Stimulated activated CD8-positive, alpha-beta memory T cell treated with anti-CD3 and anti-CD28 coated beads, Interleukin-7, amount 100 ng/mL, for 1 hour (primary cell): ENCODE measurements around the gene GPATCH8.
"Not testable (repeated sequence)": the region's sequence is repeated elsewhere in the genome, so short reads cannot be mapped to it uniquely, and the experiment has no call there.

Experiments used
- DNase-seq, 2 donors: peaks; one replicate each; pipeline ENCODE4 v3.0.0-alpha.2; 2020; ENCODE audit warnings: low read depth in 2 of 2

Gene GPATCH8

GRCh38 chr17:44527102-44527501, 23.9 kb upstream of the GPATCH8 start:
- no peak for DNase-seq

GRCh38 chr17:44523672-44523972, 20.4 kb upstream of the GPATCH8 start:
- DNase-seq = no peak

DNA sequence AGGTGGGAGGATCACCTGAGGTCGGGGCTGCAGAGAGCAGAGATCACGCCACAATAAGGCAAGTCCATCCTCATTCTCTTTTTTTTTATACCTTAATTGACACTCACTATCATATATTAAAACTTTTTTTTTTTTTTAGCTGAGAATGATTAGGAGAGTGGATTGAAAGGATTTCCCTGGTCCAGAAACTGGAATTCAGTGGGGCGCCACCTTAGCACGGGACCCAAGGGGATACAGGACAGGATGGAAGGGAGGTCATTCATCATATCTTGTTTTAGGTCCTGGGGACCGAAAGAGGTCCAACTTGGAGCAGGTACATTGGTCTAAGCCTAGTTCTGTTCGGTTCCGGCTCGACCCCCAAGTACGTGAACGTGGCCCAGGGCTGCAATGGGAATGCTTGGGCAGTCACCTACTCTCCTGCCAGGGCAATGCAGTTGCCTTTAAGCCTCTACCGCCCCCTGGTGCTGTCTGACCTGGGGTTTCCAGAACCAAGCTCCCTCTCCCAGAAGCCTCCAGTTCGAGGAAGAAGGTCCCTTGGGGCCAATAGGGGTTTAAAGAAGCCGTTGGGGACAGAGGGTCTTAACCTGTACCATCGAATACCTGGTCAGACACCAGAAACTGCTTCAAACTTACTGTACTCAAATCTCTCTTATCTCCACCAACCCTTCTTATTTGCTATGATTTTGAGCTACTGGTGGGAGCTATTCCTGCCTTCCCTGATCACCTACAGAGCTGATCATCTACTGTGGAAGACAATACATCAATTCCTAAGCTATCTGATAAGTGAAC, 19.9 kb upstream of the GPATCH8 start:
- DNase-seq = peak; percentile 7 to 27

- no peak for DNase-seq
Observed at GRCh38 chr17:44518032-44518431, 14.8 kb upstream of the GPATCH8 start.

- not testable (repeated sequence) for DNase-seq
Observed at GRCh38 chr17:44511241-44512134, 8.3 kb upstream of the GPATCH8 start.

- not testable (repeated sequence) for DNase-seq
Observed at GRCh38 chr17:44506939-44507604, 3.9 kb upstream of the GPATCH8 start.

GRCh38 chr17:44502598-44503146, 534 bp downstream of the GPATCH8 start:
- DNase-seq = peak in 1 of 2 donors; percentile 4

DNA sequence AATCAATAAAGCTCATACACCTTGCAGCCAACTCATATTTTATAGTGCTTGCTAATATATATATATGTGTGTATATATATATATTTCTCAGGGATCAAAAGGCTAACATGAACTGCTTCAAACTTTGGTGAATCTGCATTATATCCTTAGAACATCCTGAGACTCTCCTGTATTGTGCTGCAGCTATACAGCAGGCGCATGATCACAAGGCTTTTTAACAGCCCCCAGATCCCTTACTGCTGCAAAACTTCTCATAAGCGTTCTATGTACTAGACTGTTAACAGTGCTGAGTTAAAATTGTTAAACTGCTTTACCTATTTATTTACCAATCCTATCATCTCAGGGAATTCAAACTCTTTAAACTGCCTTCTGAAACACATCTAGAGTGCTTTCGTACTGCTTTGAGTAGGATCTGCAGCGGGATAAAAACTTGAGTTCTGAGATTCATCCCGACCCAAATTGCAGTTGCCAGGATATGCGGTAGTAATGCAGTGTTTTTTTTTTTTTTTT, 1.3 kb downstream of the GPATCH8 start:
- DNase-seq = no peak

DNA sequence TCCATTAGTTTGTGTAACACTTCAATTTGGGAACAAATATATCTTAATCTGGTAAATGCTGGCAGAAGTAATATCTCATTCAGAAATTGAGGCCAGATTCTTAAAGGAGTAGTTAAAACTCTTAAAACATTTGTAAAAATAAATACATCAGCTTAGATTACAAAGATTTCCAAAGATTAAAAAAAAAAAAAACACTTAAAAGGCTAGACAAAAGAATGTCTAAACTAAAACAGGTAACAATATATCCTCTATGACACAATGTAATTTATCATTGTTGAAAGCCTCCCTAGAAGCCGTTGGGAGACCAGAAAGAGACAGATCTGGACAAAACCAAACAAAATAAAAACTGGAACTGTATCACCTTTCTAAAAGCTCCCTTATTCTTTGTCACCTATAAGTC, 3.5 kb downstream of the GPATCH8 start:
- no peak for DNase-seq

DNA sequence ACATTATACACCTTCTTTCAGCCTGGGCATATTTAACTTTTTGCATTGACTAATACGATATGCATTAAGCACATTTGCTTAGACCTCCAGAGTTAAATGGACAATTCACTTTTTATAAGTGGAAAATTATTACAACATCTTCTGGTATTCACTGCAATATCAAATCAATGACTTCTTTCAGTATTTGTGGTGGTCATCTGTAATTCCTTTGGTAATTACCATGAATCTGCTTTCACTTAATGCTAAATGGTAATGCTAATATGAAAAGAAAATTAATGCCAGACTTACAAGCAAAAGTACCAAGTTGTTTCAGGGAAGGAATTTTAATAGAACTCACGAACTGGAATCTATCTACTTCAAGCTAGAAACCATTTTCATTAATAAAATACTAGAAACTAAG, 6.4 kb downstream of the GPATCH8 start:
- no peak for DNase-seq

DNA sequence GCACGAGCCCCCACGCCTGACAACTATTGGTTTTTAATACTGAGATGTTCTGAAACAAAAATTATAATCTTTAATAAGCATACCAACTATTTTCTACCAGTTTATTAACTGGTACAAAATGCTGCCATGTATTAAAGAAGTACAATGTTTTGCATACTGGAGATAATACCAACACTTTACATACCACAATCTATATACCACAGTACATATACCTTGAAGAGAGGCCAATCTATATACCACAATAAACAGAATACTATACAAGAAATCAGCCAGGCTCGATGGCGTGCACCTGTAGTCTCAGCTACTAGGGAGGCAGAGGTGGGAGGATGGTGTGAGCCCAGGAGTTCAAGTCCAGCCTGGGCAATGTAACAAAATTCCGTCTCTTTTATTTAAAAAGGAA, 9.9 kb downstream of the GPATCH8 start:
- no peak for DNase-seq

DNA sequence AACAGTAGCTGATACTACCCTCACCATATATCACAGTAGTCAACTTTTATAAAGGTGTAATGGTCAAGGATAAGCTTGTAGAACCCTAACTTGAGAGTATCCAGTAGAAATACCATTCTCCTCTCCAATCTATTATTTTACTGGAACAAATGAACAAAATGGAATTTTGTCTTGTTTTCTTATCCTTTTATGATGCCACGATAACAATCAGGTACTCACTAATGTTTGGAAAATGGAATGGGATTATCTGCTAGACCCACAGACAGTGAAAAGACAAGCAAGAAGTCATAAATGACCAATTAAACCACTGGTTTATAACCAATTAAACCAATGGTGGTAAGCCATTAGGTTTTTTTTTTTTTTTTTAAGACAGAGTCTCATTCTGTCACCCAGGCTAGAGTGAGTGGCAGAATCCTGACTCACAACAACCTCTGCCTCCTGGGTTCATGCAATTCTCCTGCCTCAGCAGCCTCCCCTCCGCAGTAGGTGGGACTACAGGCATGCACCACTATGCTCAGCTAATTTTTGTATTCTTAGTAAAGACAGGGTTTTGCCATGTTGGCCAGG, 10.4 kb downstream of the GPATCH8 start:
- DNase-seq = no peak

DNA sequence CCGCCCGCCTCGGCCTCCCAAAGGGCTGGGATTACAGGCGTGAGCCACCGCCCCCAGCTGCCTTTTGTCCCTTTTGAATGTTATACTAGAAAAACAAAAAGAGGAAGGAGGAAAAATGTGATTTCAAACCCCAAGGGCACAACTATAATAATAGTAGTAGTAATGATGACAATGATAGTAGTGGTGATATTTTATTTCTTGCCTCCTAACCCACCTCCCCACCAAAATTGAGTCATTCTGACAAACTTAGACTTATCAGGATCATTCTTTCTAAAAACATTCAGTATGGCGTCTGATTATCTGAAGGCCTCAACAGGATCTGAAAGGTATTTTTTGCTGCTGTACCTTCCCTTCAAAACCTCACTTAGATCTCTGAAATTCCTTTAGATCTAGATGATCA, 13.6 kb downstream of the GPATCH8 start:
- no peak for DNase-seq

- DNase-seq = no peak
Observed at GRCh38 chr17:44487170-44487569, 16.0 kb downstream of the GPATCH8 start.

GRCh38 chr17:44473367-44473766, 29.8 kb downstream of the GPATCH8 start:
- no peak for DNase-seq

GRCh38 chr17:44469676-44470075, 33.5 kb downstream of the GPATCH8 start:
- DNase-seq = no peak

GRCh38 chr17:44467108-44467507, 36.1 kb downstream of the GPATCH8 start:
- no peak for DNase-seq

- no peak for DNase-seq
Observed at GRCh38 chr17:44466339-44466738, 36.9 kb downstream of the GPATCH8 start.

DNA sequence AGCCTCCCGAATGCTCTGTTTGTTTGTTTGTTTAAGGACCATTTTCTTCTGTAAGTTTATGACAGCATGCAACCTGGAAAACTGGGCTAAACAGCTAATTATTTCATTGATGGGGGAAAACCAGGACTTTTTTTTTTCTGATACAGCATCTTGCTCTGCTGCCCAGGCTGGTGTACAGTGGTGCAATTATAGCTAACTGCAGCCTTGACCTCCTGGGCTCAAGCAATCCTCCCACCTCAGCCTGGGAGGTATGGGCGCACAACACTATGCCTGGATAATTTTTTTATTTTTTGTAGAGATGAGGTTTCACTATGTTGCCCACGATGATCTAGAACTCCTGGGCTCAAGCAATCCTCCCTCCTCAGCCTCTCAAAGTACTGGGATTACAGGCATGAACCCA, 37.3 kb downstream of the GPATCH8 start:
- no peak for DNase-seq

GRCh38 chr17:44465276-44465675, 37.9 kb downstream of the GPATCH8 start:
- no peak for DNase-seq

DNA sequence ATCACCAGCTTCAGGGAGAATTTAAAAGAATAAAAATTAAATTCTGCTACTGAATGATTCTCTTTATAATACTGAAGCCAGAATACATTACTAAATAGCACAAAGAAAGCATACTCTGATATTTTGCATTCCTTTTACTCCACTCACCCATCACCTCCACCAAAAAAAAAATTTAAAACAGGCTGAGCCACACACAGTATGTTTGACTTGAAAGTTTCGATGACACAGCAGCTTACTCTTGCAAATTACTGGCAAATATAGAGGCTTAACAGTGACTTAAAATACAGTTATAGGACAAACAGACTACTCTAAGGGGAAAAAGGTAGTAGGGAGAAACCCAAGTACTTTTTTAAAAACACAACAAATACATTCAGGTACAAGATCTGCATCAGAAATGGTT, 39.2 kb downstream of the GPATCH8 start:
- no peak for DNase-seq

GRCh38 chr17:44451832-44452231, 51.4 kb downstream of the GPATCH8 start:
- DNase-seq = no peak
